H1 (cell line): ENCODE measurements around the gene MROH8. TPM values are rescaled to one million over a fixed set of nuclear protein-coding genes. Genes with fewer than 3 reads are reported as not detected.

Experiments
- CTCF ChIA-PET: fragments of 300-600 bp; sonication (Branson Sonifier 250); formaldehyde crosslinking; loops from one replicate; lab custom pipeline; 2021; ENCODE audit not compliant: partially characterized antibody; lab: Charles Lee
- POLR2A ChIA-PET: fragments of 300-600 bp; sonication (Branson Sonifier 250); formaldehyde crosslinking; loops from one replicate; lab custom pipeline; 2021; ENCODE audit warnings: inconsistent platforms; ENCODE audit not compliant: partially characterized antibody; lab: Charles Lee
- DNase-seq, 2 experiments: peaks; one replicate each; pipeline versions ENCODE4 v3.0.0 to v3.0.0-alpha.2; 2010 to 2022; ENCODE audit warnings: low spot score in 2 of 2, low read depth in 1 of 2, mixed read lengths in 1 of 2
- FAIRE-seq: peaks from 2 replicates; lab custom pipeline; 2011; peaks lifted over from hg19 to GRCh38; lab: Jason Lieb, UNC
- H2AFZ ChIP-seq: 2 replicates; pipeline ENCODE4 v1.8.1; 2012; ENCODE audit warnings: low read length, inconsistent platforms
- H2AK5ac ChIP-seq: 2 replicates; pipeline ENCODE4 v1.6.1; 2013; ENCODE audit warnings: low read depth, low read length
- H2BK120ac ChIP-seq: replicated peaks from 2 replicates; pipeline ENCODE3; 2013; ENCODE audit warnings: low read depth, low read length, inconsistent platforms
- H2BK12ac ChIP-seq: 2 replicates; pipeline ENCODE4 v1.6.1; 2013; ENCODE audit warnings: low read depth, low read length
- H2BK15ac ChIP-seq: 2 replicates; pipeline ENCODE4 v1.6.1; 2013; ENCODE audit warnings: low read length
- H2BK20ac ChIP-seq: 2 replicates; pipeline ENCODE4 v1.6.1; 2013; ENCODE audit warnings: low read length
- H2BK5ac ChIP-seq: 2 replicates; pipeline ENCODE4 v1.6.1; 2013; ENCODE audit warnings: low read depth, low read length
- H3K14ac ChIP-seq: 2 replicates; pipeline ENCODE4 v1.6.1; 2013; ENCODE audit warnings: inconsistent platforms; ENCODE audit not compliant: insufficient read length
- H3K18ac ChIP-seq: 2 replicates; pipeline ENCODE4 v1.6.1; 2013; ENCODE audit warnings: low read length; ENCODE audit errors: extremely low read depth
- H3K23ac ChIP-seq: 2 replicates; pipeline ENCODE4 v1.6.1; 2013; ENCODE audit warnings: inconsistent platforms; ENCODE audit not compliant: insufficient read length
- H3K23me2 ChIP-seq: 2 replicates; pipeline ENCODE4 v1.6.1; 2013; ENCODE audit warnings: low read depth, low read length
- H3K27ac ChIP-seq: 2 replicates; pipeline ENCODE4 v1.6.1; 2011; ENCODE audit warnings: low read depth, low read length, inconsistent platforms
- H3K27me3 ChIP-seq, 4 experiments: replicated peaks in 1 of 4; 1 replicate in 1 of 4; 2 replicates in 3 of 4; pipeline versions ENCODE4 v1.6.1 to v1.8.1; 2011 to 2013; ENCODE audit warnings: low read length in 3 of 4, mild to moderate bottlenecking in 3 of 4, inconsistent platforms in 2 of 4, mixed read lengths in 2 of 4, moderate library complexity in 1 of 4; ENCODE audit not compliant: control insufficient read depth in 3 of 4, insufficient read depth in 3 of 4; ENCODE audit errors: extremely low read depth in 1 of 4
- H3K36me3 ChIP-seq, 4 experiments: 2 replicates each; pipeline versions ENCODE4 v1.6.1 to v1.8.1; 2011 to 2013; ENCODE audit warnings: mild to moderate bottlenecking in 4 of 4, low read length in 3 of 4, moderate library complexity in 2 of 4, control low read depth in 1 of 4, inconsistent platforms in 1 of 4; ENCODE audit not compliant: insufficient read depth in 4 of 4, control insufficient read depth in 2 of 4
- H3K4ac ChIP-seq: replicated peaks from 2 replicates; pipeline ENCODE3; 2013; ENCODE audit warnings: low read length, low read depth, mixed read lengths, inconsistent platforms; ENCODE audit not compliant: insufficient read length
- H3K4me1 ChIP-seq, 4 experiments: replicated peaks in 1 of 4; 1 replicate in 1 of 4; 2 replicates in 3 of 4; pipeline versions ENCODE4 v1.6.1 to v1.8.1; 2011 to 2013; ENCODE audit warnings: low read length in 3 of 4, inconsistent platforms in 2 of 4, mixed read lengths in 1 of 4; ENCODE audit not compliant: insufficient read depth in 4 of 4, control insufficient read depth in 3 of 4
- H3K4me2 ChIP-seq, 2 experiments: 2 replicates each; pipeline versions ENCODE4 v1.6.1 to v1.8.1; 2011 to 2013; ENCODE audit warnings: low read depth in 2 of 2, low read length in 2 of 2, control low read depth in 1 of 2, inconsistent platforms in 1 of 2, mild to moderate bottlenecking in 1 of 2; ENCODE audit not compliant: insufficient read depth in 1 of 2
- H3K4me3 ChIP-seq, 4 experiments: fragments of 200-600, 300-600 bp in 1 of 4; sonication (generic), shearing (Covaris generic), sonication (Bioruptor Twin) in 1 of 4; 2 replicates each; pipeline versions ENCODE4 v1.5.1 to v1.8.1; 2011 to 2016; ENCODE audit warnings: low read length in 4 of 4, low read depth in 3 of 4, control low read depth in 2 of 4, inconsistent platforms in 2 of 4, mild to moderate bottlenecking in 2 of 4, mixed read lengths in 1 of 4, moderate library complexity in 1 of 4; ENCODE audit not compliant: insufficient read depth in 2 of 4; ENCODE audit errors: extremely low read depth in 1 of 4
- H3K56ac ChIP-seq: replicated peaks from 2 replicates; pipeline ENCODE3; 2013; ENCODE audit warnings: low read depth, mild to moderate bottlenecking, mixed read lengths, low read length, inconsistent platforms; ENCODE audit not compliant: insufficient read length
- H3K79me1 ChIP-seq: 2 replicates; pipeline ENCODE4 v1.6.1; 2013; ENCODE audit warnings: low read depth, low read length, control low read depth
- H3K79me2 ChIP-seq, 2 experiments: 2 replicates each; pipeline versions ENCODE4 v1.6.1 to v1.8.1; 2012 to 2013; ENCODE audit warnings: low read length in 2 of 2, mild to moderate bottlenecking in 2 of 2, inconsistent platforms in 1 of 2; ENCODE audit not compliant: insufficient read depth in 2 of 2, control insufficient read depth in 1 of 2
- H3K9ac ChIP-seq, 4 experiments: replicated peaks in 1 of 4; 1 replicate in 1 of 4; 2 replicates in 3 of 4; pipeline versions ENCODE4 v1.6.1 to v1.8.1; 2011 to 2013; ENCODE audit warnings: low read depth in 3 of 4, low read length in 3 of 4, control low read depth in 2 of 4, mild to moderate bottlenecking in 2 of 4, moderate library complexity in 2 of 4, inconsistent platforms in 1 of 4; ENCODE audit errors: extremely low read depth in 1 of 4
- H3K9me3 ChIP-seq, 2 experiments: 2 replicates each; pipeline versions ENCODE4 v1.6.1 to v1.8.1; 2012 to 2013; ENCODE audit warnings: mild to moderate bottlenecking in 2 of 2, moderate library complexity in 2 of 2, control low read depth in 1 of 2, inconsistent platforms in 1 of 2, low read depth in 1 of 2, low read length in 1 of 2, mixed read lengths in 1 of 2; ENCODE audit not compliant: insufficient read depth in 2 of 2
- H4K20me1 ChIP-seq, 2 experiments: replicated peaks in 1 of 2; 2 replicates each; pipeline versions ENCODE3 to v1.8.1; 2011 to 2013; ENCODE audit warnings: inconsistent platforms in 2 of 2, low read length in 2 of 2, mild to moderate bottlenecking in 1 of 2; ENCODE audit not compliant: insufficient read depth in 2 of 2, control insufficient read depth in 1 of 2
- H4K5ac ChIP-seq: 2 replicates; pipeline ENCODE4 v1.6.1; 2013; ENCODE audit warnings: low read length, low read depth, mixed read lengths, inconsistent platforms; ENCODE audit not compliant: insufficient read length
- H4K8ac ChIP-seq: 2 replicates; pipeline ENCODE4 v1.8.0; 2013; ENCODE audit warnings: mild to moderate bottlenecking, moderate library complexity, low read length, inconsistent platforms; ENCODE audit not compliant: insufficient read depth; ENCODE audit errors: extremely low read depth
- H4K91ac ChIP-seq: replicated peaks from 2 replicates; pipeline ENCODE3; 2013; ENCODE audit warnings: low read length, mixed read lengths, inconsistent platforms; ENCODE audit not compliant: insufficient read length
- KDM4A ChIP-seq: IDR thresholded peaks from one replicate; pipeline ENCODE4 v1.7.1; 2012; ENCODE audit warnings: low read depth, mild to moderate bottlenecking, moderate library complexity, low read length, inconsistent platforms; ENCODE audit not compliant: severe bottlenecking
- KDM5A ChIP-seq: fragments of 200-600 bp; IDR thresholded peaks from 2 replicates; pipeline ENCODE4 v1.7.1; 2012; ENCODE audit warnings: mild to moderate bottlenecking, low read length, inconsistent platforms, mixed read lengths
- WGBS, 2 experiments: shearing (Covaris generic) in 1 of 2; methylation state at CpG; one replicate each; pipeline versions ENCODE4 v1.1.6 to v1.1.7; 2013 to 2015; ENCODE audit warnings: low lambda C conversion rate in 2 of 2, mixed read lengths in 2 of 2, inconsistent platforms in 1 of 2, low coverage in 1 of 2, missing lambda C conversion rate in 1 of 2; ENCODE audit not compliant: insufficient replicate concordance in 2 of 2, insufficient coverage in 1 of 2, insufficient read length in 1 of 2; ENCODE audit errors: extremely low coverage in 1 of 2, missing lambda C conversion rate in 1 of 2; 5-methylcytosine and 5-hydroxymethylcytosine counted together
- polyA plus RNA-seq, 7 experiments: library from polyadenylated mRNA; depleted of rRNA in 3 of 7; stranded (reverse) in 5 of 7; unstranded in 2 of 7; fragments of >200 nt in 5 of 7; fragments of 200-250 nt in 2 of 7; gene quantifications; 1 replicate in 5 of 7; 2 replicates in 1 of 7; 4 replicates in 1 of 7; pipeline versions ENCODE4 v1.2.1 to v1.2.3, GENCODE V29; 2011 to 2013; ENCODE audit warnings: missing spikeins in 2 of 7, mixed read lengths in 2 of 7
- total RNA-seq: library from RNA; stranded (reverse); fragmentation: NEBNext Ultra II Directional; extraction: Animal tissue kit (Norgen Biotek cat#: 25700); gene quantifications from 2 replicates; pipeline ENCODE4 v1.2.1, GENCODE V29; 2021

Gene MROH8
- total and polyA plus RNA-seq, 2 of the 8 experiments (the other 6 are each of a cell fraction or from before 2014, with no cell fraction given): 0.50 to 0.86 TPM

DNA sequence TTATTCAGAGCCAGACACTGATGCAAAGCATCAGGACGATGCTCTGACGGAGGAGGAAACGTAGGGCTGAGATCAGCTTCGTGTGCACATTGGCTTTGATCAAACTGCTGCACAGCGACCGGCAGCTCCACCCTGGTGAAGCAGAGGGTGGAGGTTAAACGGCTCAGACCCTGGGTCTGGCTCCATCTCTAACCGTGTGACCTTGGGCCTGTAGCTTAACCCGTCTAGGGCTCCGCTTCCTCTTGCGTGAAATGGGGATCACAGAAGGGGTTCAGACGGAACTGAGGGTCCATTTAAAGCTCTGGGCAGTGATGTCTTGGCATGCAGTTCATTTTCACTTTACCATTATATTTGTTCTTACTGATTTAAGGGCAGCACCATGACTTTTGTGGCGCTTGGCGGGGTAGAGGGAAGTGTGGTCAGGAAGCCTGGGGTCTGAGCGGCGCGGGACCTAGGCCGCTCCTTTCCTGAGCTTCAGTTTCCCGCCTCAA, 84.2 kb downstream of the MROH8 start:
- TF ChIP-seq KDM5A: no peak
- peak; percentile 19 for TF ChIP-seq KDM4A
- WGBS, 2 experiments: 27% methylated on average over 19 of the region's 19 CpGs; no CpG with 5 or more reads in 1 of the 2 experiments
- peak overlapping the region; percentile 74 to 75 for H3K4me2 ChIP-seq
- peak overlapping the region; percentile 38 for H4K91ac ChIP-seq
- H3K18ac ChIP-seq: peak overlapping the region; percentile 68
- H2BK5ac ChIP-seq: peak overlapping the region; percentile 97
- peak overlapping the region; percentile 60 to 75 (median 72) for H3K4me3 ChIP-seq
- no peaks in the 10 kb centered on the region for H3K9me3 ChIP-seq
- H2BK20ac ChIP-seq: no peak overlapping the region
- POLR2A ChIA-PET: interaction anchor here (0.8 to 5.8 kb wide), 13 partner anchors 11 to 83 kb away, joined by 3 to 51 read pairs (median 4); partner anchors contain the start of genes MROH8 and RPN2
- H3K14ac ChIP-seq: no peak overlapping the region
- H2AFZ ChIP-seq: no peak overlapping the region
- peak overlapping the region; percentile 21 for H3K56ac ChIP-seq
- peak overlapping the region; percentile 34 for H4K5ac ChIP-seq
- H2AK5ac ChIP-seq: peak overlapping the region; percentile 87; the same call in 1 of the 2 replicates
- H3K27ac ChIP-seq: peak overlapping the region; percentile 98
- DNase-seq (no peak), FAIRE-seq (no peak)
- H3K79me2 ChIP-seq: peaks cover 0 to 32% of the 10 kb centered on the region in 2 experiments; a peak in 2 of 4 replicates
- peak overlapping the region; percentile 2 for H3K4ac ChIP-seq
- peaks cover 0 to 11% (median 5%) of the 10 kb centered on the region in 4 experiments; a peak in 4 of 7 replicates for H3K4me1 ChIP-seq
- peak overlapping the region; percentile 83; the same call in 1 of the 2 replicates for H2BK15ac ChIP-seq
- CTCF ChIA-PET: interaction anchor here (0.6 to 1.5 kb wide), 10 partner anchors 14 to 176 kb away, joined by 3 to 7 read pairs (median 3); no protein-coding TSS in a partner anchor
- peak overlapping the region; percentile 75 for H2BK12ac ChIP-seq
- H2BK120ac ChIP-seq: no peak overlapping the region
- 0 out of 2 replicates have a peak, but pooled peaks cover 5% of the 10 kb centered on the region for H3K79me1 ChIP-seq
- H3K23me2 ChIP-seq: peaks cover 4% of the 10 kb centered on the region
- peak overlapping the region; percentile 82; the same call in 1 of the 2 replicates for H4K8ac ChIP-seq
- H3K9ac ChIP-seq: peak overlapping the region; percentile 74 to 99 (median 98)
- H3K23ac ChIP-seq: no peak overlapping the region
- H3K36me3 ChIP-seq: peaks cover 0 to 7% (median 0%) of the 10 kb centered on the region in 4 experiments; a peak in 1 of 8 replicates
- no peaks in the 10 kb centered on the region for H3K27me3 ChIP-seq
- no peaks in the 10 kb centered on the region for H4K20me1 ChIP-seq
